ACC112 (cell line): Measurements from ENCODE around the gene COBL.

Experiments
- H2AFZ ChIP-seq: fragments of 200-600 bp; sonication (generic); one replicate; pipeline ENCODE4 v1.6.0; 2017; ENCODE audit warnings: antibody characterized with exemption, low read length; ENCODE audit not compliant: unreplicated experiment
- H3K27ac ChIP-seq: fragments of 200-600 bp; sonication (generic); 2 replicates; pipeline ENCODE4 v1.5.1; 2014; ENCODE audit warnings: low read depth, mild to moderate bottlenecking, antibody characterized with exemption, low read length, moderate library complexity
- H3K27me3 ChIP-seq: fragments of 200-600 bp; sonication (generic); 2 replicates; pipeline ENCODE4 v1.6.1; 2014; ENCODE audit warnings: mild to moderate bottlenecking, antibody characterized with exemption, low read length, moderate library complexity, mixed read lengths; ENCODE audit not compliant: insufficient read depth
- H3K36me3 ChIP-seq: fragments of 200-600 bp; sonication (generic); 2 replicates; pipeline ENCODE4 v1.6.1; 2016; ENCODE audit warnings: mild to moderate bottlenecking, antibody characterized with exemption, low read length, moderate library complexity, mixed read lengths; ENCODE audit not compliant: insufficient read depth
- H3K4me1 ChIP-seq: fragments of 200-600 bp; sonication (generic); one replicate; pipeline ENCODE4 v1.6.1; 2016; ENCODE audit warnings: low read length, mixed read lengths; ENCODE audit not compliant: insufficient read depth, unreplicated experiment, control insufficient read depth
- H3K4me3 ChIP-seq: fragments of 200-600 bp; sonication (generic); 2 replicates; pipeline ENCODE4 v1.5.1; 2014; ENCODE audit warnings: mild to moderate bottlenecking, low read depth, low read length
- H3K79me2 ChIP-seq: fragments of 200-600 bp; sonication (generic); one replicate; pipeline ENCODE4 v1.6.0; 2016; ENCODE audit warnings: low read length; ENCODE audit not compliant: control insufficient read depth, unreplicated experiment, insufficient read depth

The COBL gene

GRCh38 chr7:51064688-51065087 is 251.9 kb downstream of the COBL start:
- H3K36me3 ChIP-seq: no peaks in the 10 kb centered on the region
- no peaks in the 10 kb centered on the region for H3K27me3 ChIP-seq
- no peak overlapping the region for H3K4me3 ChIP-seq
- H3K4me1 ChIP-seq: peaks cover 2% of the 10 kb centered on the region
- no peak overlapping the region for H2AFZ ChIP-seq
- no peaks in the 10 kb centered on the region for H3K79me2 ChIP-seq
- H3K27ac ChIP-seq: no peak overlapping the region

- Histone ChIP-seq H3K36me3 (no peaks in the 10 kb centered on the region), H3K79me2 (no peaks in the 10 kb centered on the region), H3K27ac (no peak overlapping the region), H2AFZ (no peak overlapping the region), H3K27me3 (no peaks in the 10 kb centered on the region), H3K4me1 (no peaks in the 10 kb centered on the region), H3K4me3 (no peak overlapping the region)
These were observed 254.2 kb downstream of the COBL start for GRCh38 chr7:51062222-51062987.

DNA sequence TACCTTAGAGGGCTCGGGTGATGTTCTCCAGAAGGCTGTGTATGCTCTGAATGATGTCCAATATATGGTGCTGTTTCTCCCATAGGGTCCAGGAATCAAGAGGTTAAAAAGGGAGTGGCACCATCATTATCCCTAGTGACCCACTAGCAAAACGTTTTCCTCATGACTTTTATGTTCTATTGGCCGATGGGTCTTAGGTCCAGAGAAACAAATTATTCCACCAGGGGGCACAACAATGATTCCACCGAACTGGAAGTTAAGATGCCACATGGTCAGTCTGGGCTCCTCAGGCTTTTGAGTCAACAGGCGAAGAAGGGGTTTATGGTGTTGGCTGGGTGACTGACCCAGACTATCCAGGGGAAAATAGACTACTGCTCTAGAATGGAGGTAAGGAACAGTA is 256.1 kb downstream of the COBL start:
- Histone ChIP-seq H3K4me1 (no peaks in the 10 kb centered on the region), H3K4me3 (no peak overlapping the region), H3K27me3 (no peaks in the 10 kb centered on the region), H3K79me2 (no peaks in the 10 kb centered on the region), H3K27ac (no peak overlapping the region), H2AFZ (no peak overlapping the region), H3K36me3 (no peaks in the 10 kb centered on the region)

DNA sequence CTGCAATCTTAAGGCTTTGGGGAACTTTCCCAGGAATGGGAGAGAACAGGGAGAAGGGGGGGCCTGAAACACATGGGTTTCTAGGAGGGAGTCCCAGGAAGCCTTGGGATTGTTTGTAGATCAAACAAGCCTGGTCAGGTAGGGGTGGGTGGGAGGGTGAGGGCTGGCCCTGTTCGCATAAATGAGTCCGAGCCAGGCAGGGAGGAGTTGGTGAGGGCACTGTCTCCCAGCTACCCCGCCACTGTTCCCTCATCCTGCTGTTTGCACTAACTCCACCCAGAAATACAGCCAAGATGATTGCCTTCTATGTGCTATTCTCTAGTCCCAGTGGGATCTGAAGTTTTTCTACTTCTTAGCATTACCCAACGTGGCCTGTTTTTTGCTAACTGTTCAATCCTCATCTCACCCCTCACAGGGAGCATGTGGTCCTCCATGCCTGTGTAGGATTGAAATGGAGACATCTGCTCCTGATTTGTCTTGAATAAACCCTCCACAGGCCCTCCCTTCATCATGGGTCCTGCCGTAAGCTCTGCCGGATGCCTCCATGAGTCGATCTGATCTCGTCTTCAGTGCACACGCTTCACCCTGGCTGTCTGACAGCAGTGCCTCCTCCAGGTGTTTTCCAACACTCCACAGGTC is 257.0 kb downstream of the COBL start:
- H3K36me3 ChIP-seq: no peaks in the 10 kb centered on the region
- no peaks in the 10 kb centered on the region for H3K4me1 ChIP-seq
- no peak overlapping the region for H2AFZ ChIP-seq
- H3K79me2 ChIP-seq: no peaks in the 10 kb centered on the region
- no peak overlapping the region for H3K27ac ChIP-seq
- H3K4me3 ChIP-seq: no peak overlapping the region
- no peaks in the 10 kb centered on the region for H3K27me3 ChIP-seq

GRCh38 chr7:51058764-51059163 is 257.8 kb downstream of the COBL start:
- no peak overlapping the region for H3K4me3 ChIP-seq
- H3K79me2 ChIP-seq: no peaks in the 10 kb centered on the region
- H2AFZ ChIP-seq: no peak overlapping the region
- H3K4me1 ChIP-seq: no peaks in the 10 kb centered on the region
- H3K36me3 ChIP-seq: no peaks in the 10 kb centered on the region
- no peak overlapping the region for H3K27ac ChIP-seq
- H3K27me3 ChIP-seq: no peaks in the 10 kb centered on the region

DNA sequence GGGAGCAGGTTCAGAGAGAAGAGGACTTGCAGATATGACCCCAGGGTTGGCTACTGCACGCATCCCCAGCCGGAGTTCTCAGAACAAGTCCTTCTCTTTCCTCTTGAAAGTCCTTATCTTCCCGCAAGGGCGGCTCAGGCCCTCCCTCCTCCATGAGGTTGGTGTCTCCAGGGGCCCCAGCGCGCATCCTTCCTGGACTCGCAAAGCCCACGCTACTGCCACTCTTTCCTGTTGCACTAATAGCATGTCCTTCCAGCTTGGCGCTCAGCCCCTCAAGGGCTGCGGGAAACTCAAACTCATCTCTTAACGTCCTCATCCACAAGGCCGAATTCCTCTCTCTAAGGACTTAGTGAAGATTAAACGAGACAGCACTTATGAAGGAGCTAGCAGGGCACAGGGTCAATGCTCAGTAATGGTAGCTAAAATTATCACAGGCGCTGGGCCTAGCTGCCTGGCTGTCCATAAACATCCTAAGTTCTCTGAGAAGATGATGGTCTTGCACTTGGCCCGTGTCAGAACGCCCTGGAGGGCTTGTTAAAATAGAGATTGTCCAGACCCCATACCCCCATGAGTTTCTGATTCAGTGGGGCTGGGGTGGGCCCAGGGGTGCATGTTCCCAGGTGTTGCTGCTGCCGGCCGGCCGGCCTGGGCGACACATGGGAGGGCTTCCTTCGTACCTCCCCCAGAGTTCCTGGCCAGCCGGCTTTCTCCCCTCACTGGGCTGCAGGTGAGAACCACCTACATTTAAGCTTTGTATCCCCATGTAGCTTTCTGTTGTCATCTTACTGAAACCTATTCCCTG is 261.4 kb downstream of the COBL start:
- Histone ChIP-seq H3K79me2 (no peaks in the 10 kb centered on the region), H3K36me3 (no peaks in the 10 kb centered on the region), H3K4me3 (no peak overlapping the region), H2AFZ (no peak overlapping the region), H3K27me3 (peaks cover 7% of the 10 kb centered on the region), H3K4me1 (no peaks in the 10 kb centered on the region), H3K27ac (no peak overlapping the region)

- Histone ChIP-seq H3K4me1 (no peaks in the 10 kb centered on the region), H3K4me3 (no peak overlapping the region), H3K36me3 (no peaks in the 10 kb centered on the region), H3K27me3 (peaks cover 17% of the 10 kb centered on the region), H3K27ac (no peak overlapping the region), H2AFZ (no peak overlapping the region), H3K79me2 (no peaks in the 10 kb centered on the region)
These were observed 262.4 kb downstream of the COBL start for GRCh38 chr7:51054231-51054630.

DNA sequence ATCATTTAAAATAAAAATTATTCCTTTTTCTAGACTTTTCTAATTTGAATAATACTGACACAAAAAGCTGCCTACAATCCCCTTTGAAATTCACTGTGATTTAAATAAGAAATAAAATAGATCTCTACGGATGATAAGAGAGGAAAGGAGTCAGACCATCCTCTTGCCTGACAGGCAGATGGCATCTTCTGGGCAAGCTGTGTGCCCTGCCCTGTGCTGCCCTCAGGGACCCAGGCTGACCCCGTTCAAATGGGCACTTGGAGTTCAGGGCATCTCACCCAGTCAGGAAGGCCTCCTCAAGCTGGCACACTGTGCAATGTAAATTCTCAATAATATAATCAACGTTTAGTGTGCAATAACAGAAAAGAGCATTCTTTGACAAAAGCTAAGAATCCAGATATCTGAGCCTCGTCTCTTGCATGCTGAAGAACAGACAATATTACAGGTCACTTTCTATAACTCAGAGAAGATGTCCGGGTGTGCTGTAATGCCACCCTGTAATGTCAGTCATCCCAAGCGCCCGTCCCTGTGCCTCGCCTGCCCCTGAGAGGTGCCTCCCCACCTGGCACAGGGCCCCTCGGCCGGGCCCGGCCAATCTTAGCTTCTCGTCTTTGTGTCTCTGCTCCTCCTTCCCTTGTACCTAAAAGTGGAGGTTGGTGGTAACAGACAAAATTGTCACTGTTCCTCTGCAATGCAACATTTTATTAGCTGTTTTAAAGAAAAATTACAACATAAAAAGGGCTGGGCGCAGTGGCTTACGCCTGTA is 263.3 kb downstream of the COBL start:
- H3K4me1 ChIP-seq: no peaks in the 10 kb centered on the region
- H3K27ac ChIP-seq: no peak overlapping the region
- H3K36me3 ChIP-seq: no peaks in the 10 kb centered on the region
- peaks cover 24% of the 10 kb centered on the region for H3K27me3 ChIP-seq
- no peaks in the 10 kb centered on the region for H3K79me2 ChIP-seq
- no peak overlapping the region for H2AFZ ChIP-seq
- no peak overlapping the region for H3K4me3 ChIP-seq

GRCh38 chr7:51046482-51046881 is 270.1 kb downstream of the COBL start:
- H3K4me3 ChIP-seq: no peak overlapping the region
- no peaks in the 10 kb centered on the region for H3K36me3 ChIP-seq
- no peak overlapping the region for H2AFZ ChIP-seq
- H3K27ac ChIP-seq: no peak overlapping the region
- H3K4me1 ChIP-seq: peaks cover 20% of the 10 kb centered on the region
- H3K79me2 ChIP-seq: no peaks in the 10 kb centered on the region
- peaks cover 24% of the 10 kb centered on the region for H3K27me3 ChIP-seq

DNA sequence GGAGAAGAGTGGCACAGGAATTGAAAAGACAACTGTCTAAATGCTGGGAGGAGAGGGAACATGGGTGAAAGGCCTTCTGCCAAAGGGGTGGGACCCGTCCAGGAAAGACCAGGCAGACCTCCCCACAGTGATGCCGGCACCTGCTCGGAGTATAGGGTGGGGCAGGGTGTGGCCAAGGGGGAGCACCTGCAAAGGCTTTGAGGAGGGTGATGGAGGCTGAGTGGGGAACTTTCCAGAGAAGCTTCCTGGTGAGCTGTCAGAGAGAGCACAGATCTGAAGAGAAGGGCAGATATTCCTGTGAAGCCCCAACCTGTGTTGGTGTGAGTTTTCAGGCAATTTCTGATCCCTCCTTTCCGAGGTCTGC is 270.5 kb downstream of the COBL start:
- no peak overlapping the region for H3K4me3 ChIP-seq
- no peaks in the 10 kb centered on the region for H3K36me3 ChIP-seq
- peaks cover 20% of the 10 kb centered on the region for H3K4me1 ChIP-seq
- peaks cover 24% of the 10 kb centered on the region for H3K27me3 ChIP-seq
- no peak overlapping the region for H3K27ac ChIP-seq
- no peaks in the 10 kb centered on the region for H3K79me2 ChIP-seq
- no peak overlapping the region for H2AFZ ChIP-seq
